GM12878 (cell line): ENCODE data around the gene SLC17A2.

Source experiments
- FOXM1 ChIP-seq: IDR thresholded peaks from 2 replicates; pipeline ENCODE4 v1.6.1; 2012; ENCODE audit warnings: low read depth, mild to moderate bottlenecking, inconsistent platforms, low read length, moderate library complexity
- POLR2A ChIP-seq: IDR thresholded peaks from 2 replicates; pipeline ENCODE4 v1.6.1; 2011; ENCODE audit warnings: low read depth, mild to moderate bottlenecking, low read length
- RELA ChIP-seq: fragments of 450-650 bp; IDR thresholded peaks from 2 replicates; pipeline ENCODE4 v1.8.0; 2014; ENCODE audit warnings: borderline replicate concordance; ENCODE audit not compliant: partially characterized antibody
- SMC3 ChIP-seq: IDR thresholded peaks from 2 replicates; pipeline ENCODE4 v1.6.1; 2011; ENCODE audit warnings: low read length, improper control_type of control experiment, borderline replicate concordance
- TAF1 ChIP-seq: IDR thresholded peaks from 2 replicates; pipeline ENCODE4 v1.6.1; 2011; ENCODE audit warnings: mild to moderate bottlenecking, low read depth, low read length, borderline replicate concordance
- YY1 ChIP-seq: IDR thresholded peaks from 2 replicates; pipeline ENCODE4 v1.6.1; 2011; ENCODE audit warnings: low read depth, mild to moderate bottlenecking, low read length
- TF ChIP-seq, protein P1 (sequence below), 3 experiments: IDR thresholded peaks in 2 of 3; conservative IDR thresholded peaks in 1 of 3; 2 replicates each; pipeline ENCODE4 v1.5.1; 2011; ENCODE audit warnings: low read depth in 3 of 3, low read length in 3 of 3, mild to moderate bottlenecking in 3 of 3, control low read depth in 2 of 3, moderate library complexity in 2 of 3, inconsistent platforms in 1 of 3, mixed read lengths in 1 of 3; ENCODE audit not compliant: control insufficient read depth in 2 of 3, insufficient read depth in 1 of 3; ENCODE audit errors: extremely low read depth in 1 of 3

DNA sequence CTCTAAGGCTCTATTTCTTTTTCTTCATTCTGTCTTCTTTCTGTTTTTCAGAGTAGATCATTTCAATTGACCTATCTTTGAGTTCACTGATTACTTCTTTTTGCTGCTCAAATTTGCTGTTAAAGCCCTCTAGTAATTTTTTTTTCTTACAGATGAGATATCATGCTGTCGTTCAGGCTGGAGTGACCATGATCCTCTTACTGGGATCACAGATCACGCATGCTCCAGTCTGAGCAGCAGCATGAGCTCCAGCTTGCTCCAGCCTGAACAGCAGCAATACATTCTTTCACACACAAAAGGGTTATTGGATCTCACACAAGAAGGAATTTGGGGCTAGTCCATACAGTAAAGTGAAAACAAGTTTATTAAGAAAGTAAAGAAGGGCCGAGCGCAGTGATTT is 19.8 kb upstream of the SLC17A2 start:
- TF ChIP-seq RELA (no peak), SMC3 (no peak), TAF1 (no peak), YY1 (no peak), POLR2A (no peak), FOXM1 (no peak)
- TF ChIP-seq, protein P1, sequence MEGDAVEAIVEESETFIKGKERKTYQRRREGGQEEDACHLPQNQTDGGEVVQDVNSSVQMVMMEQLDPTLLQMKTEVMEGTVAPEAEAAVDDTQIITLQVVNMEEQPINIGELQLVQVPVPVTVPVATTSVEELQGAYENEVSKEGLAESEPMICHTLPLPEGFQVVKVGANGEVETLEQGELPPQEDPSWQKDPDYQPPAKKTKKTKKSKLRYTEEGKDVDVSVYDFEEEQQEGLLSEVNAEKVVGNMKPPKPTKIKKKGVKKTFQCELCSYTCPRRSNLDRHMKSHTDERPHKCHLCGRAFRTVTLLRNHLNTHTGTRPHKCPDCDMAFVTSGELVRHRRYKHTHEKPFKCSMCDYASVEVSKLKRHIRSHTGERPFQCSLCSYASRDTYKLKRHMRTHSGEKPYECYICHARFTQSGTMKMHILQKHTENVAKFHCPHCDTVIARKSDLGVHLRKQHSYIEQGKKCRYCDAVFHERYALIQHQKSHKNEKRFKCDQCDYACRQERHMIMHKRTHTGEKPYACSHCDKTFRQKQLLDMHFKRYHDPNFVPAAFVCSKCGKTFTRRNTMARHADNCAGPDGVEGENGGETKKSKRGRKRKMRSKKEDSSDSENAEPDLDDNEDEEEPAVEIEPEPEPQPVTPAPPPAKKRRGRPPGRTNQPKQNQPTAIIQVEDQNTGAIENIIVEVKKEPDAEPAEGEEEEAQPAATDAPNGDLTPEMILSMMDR (IDR thresholded peaks at IDR 0.05 in 2 of 3, conservative IDR thresholded peaks at IDR 0.05 in 1 of 3; ENCODE audit: control insufficient read depth in 2 of 3, extremely low read depth in 1 of 3, insufficient read depth in 1 of 3, low read depth in 3 of 3, low read length in 3 of 3) = no peak
